H1 (cell line): ENCODE measurements around the gene SCN8A. TPM values are rescaled to one million over a fixed set of nuclear protein-coding genes. Genes with fewer than 3 reads are reported as not detected.

Source experiments
- EZH2 ChIP-seq: fragments of 200-600 bp; sonication (generic); IDR thresholded peaks from 2 replicates; pipeline ENCODE4 v1.7.1; 2012; ENCODE audit warnings: low read depth, mild to moderate bottlenecking, moderate library complexity, low read length, inconsistent platforms; ENCODE audit not compliant: severe bottlenecking
- polyA plus RNA-seq, 7 experiments: library from polyadenylated mRNA; depleted of rRNA in 3 of 7; stranded (reverse) in 5 of 7; unstranded in 2 of 7; fragments of >200 nt in 5 of 7; fragments of 200-250 nt in 2 of 7; gene quantifications; 1 replicate in 5 of 7; 2 replicates in 1 of 7; 4 replicates in 1 of 7; pipeline versions ENCODE4 v1.2.1 to v1.2.3, GENCODE V29; 2011 to 2013; ENCODE audit warnings: missing spikeins in 2 of 7, mixed read lengths in 2 of 7
- total RNA-seq: library from RNA; stranded (reverse); fragmentation: NEBNext Ultra II Directional; extraction: Animal tissue kit (Norgen Biotek cat#: 25700); gene quantifications from 2 replicates; pipeline ENCODE4 v1.2.1, GENCODE V29; 2021
- TF ChIP-seq, protein P1 (sequence below): IDR thresholded peaks from 2 replicates; pipeline ENCODE4 v1.6.1; 2012; ENCODE audit warnings: low read length, inconsistent platforms

Gene SCN8A
- total and polyA plus RNA-seq, 2 of the 8 experiments (the other 6 are each of a cell fraction or from before 2014, with no cell fraction given): 6.3 to 10.7 TPM

- TF ChIP-seq, protein P1, sequence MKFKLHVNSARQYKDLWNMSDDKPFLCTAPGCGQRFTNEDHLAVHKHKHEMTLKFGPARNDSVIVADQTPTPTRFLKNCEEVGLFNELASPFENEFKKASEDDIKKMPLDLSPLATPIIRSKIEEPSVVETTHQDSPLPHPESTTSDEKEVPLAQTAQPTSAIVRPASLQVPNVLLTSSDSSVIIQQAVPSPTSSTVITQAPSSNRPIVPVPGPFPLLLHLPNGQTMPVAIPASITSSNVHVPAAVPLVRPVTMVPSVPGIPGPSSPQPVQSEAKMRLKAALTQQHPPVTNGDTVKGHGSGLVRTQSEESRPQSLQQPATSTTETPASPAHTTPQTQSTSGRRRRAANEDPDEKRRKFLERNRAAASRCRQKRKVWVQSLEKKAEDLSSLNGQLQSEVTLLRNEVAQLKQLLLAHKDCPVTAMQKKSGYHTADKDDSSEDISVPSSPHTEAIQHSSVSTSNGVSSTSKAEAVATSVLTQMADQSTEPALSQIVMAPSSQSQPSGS: no peak
- no peak for TF ChIP-seq EZH2
Measured at GRCh38 chr12:51850965-51851299, 259.9 kb downstream of the SCN8A start (continued).
